Mucosa of descending colon (tissue), 3 donors: ENCODE data around the gene WDR83. TPM values are rescaled to one million over a fixed set of nuclear protein-coding genes. Genes with fewer than 3 reads are reported as not detected.
A peak's percentile ranks its signal among the peaks of the same experiment; 100 is the strongest.

ENCODE experiments used
- ATAC-seq: fragments of 200-7000 bp; cut with Tn5 transposase; one replicate; pipeline ENCODE4 v1.9.1; 2020; ENCODE audit warnings: mild to moderate bottlenecking, moderate library complexity
- DNase-seq, 3 donors: peaks; one replicate each; pipeline ENCODE4 v3.0.0-alpha.2; 2020
- H3K36me3 ChIP-seq: fragments of 200-600 bp; one replicate; pipeline ENCODE4 v1.8.0; 2021; ENCODE audit warnings: low read depth, mild to moderate bottlenecking
- H3K4me1 ChIP-seq: fragments of 200-600 bp; one replicate; pipeline ENCODE4 v1.8.0; 2021; ENCODE audit warnings: low read depth, mild to moderate bottlenecking
- H3K4me3 ChIP-seq: fragments of 200-600 bp; one replicate; pipeline ENCODE4 v1.8.0; 2021; ENCODE audit warnings: mild to moderate bottlenecking
- H3K9me3 ChIP-seq: fragments of 200-600 bp; one replicate; pipeline ENCODE4 v1.8.0; 2021; ENCODE audit warnings: mild to moderate bottlenecking
- CTCF ChIP-seq: fragments of 200-600 bp; IDR thresholded peaks from one replicate; pipeline ENCODE4 v1.8.0; 2022; ENCODE audit warnings: antibody characterized with exemption, mild to moderate bottlenecking
- intact Hi-C, 2 donors: fragments of 100-400 bp; cut with DNase I in 1 of 2; cut with micrococcal nuclease in 1 of 2; formaldehyde crosslinking; loops; one replicate each; pipeline versions ENCODE4 v1.11.0 to v1.11.1; 2022; cut with DNase I, micrococcal nuclease
- total RNA-seq, 3 donors: library from RNA; stranded (reverse); fragmentation: NEBNext Ultra II Directional in 2 of 3; extraction: Animal tissue kit (Norgen Biotek cat#: 25700) in 2 of 3; gene quantifications; one replicate each; pipeline versions ENCODE4 v1.2.1 to v1.2.4, GENCODE V29; 2021 to 2023
- donor health status: DM: no; HTN: no; CAD: no; lungs with moderate emphysema.
- donor health status: DM: no; HTN: no; CAD: no.
- donor health status: DM: no; HTN: yes; CAD: no.

The WDR83 gene
- total RNA-seq, 3 donors from 2014 or later: 6.4 to 13.4 (median 7.4) TPM

DNA sequence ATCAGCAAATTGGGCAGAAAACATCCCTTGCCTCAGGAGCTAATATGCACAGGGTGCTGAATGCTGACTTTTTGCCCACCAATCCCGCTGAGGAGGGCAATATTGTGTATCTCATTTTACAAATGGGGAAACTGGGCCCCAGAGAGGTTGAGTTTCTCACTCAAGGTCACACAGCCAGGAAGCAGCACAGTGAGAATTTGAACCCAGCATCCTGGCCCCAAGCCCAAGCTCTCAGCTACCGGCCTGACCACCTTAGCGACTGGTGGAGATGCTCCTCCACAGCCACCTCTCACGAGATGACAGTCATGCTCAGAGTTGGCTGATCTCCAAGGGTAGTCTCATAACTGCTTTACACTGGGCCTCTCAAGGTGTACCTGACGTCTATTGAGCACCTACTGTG is 26.4 kb downstream of the WDR83 start:
- no peak for TF ChIP-seq CTCF
- DNase-seq: no peak
- intact Hi-C loops: no loop called here

DNA sequence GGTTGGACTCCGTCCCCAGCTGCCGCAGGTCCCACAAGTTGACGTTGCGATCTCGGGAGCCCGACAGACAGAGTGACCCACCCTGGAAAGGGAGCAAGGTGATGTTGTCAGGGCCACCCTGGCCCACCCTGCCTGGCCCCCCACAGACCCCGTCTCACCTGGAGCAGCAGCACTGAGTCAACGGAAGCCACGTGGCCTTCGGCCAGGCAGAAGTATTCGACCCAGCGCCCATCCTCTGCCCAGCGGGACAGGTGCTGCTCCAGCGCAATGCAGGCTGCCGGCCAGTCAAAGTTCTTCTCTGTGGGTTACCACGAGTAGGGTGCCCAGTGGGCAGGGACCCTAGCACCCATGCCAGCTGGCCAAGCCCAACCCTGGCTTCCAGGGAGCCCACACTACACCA is 28.0 kb downstream of the WDR83 start:
- H3K4me3 ChIP-seq: no peak overlapping the region
- TF ChIP-seq CTCF: no peak
- no peak for DNase-seq

More for the DNA sequence above, 26.4 kb downstream of the WDR83 start:
- Histone ChIP-seq H3K4me1 (peaks cover 12% of the 10 kb centered on the region), H3K9me3 (no peaks in the 10 kb centered on the region), H3K4me3 (no peak overlapping the region), H3K36me3 (no peaks in the 10 kb centered on the region)
- ATAC-seq: no peak

GRCh38 chr19:12695096-12695495 is 28.5 kb downstream of the WDR83 start:
- peaks cover 12% of the 10 kb centered on the region for H3K4me1 ChIP-seq
- DNase-seq (no peak), ATAC-seq (no peak)
- H3K4me3 ChIP-seq: no peak overlapping the region
- H3K36me3 ChIP-seq: no peaks in the 10 kb centered on the region
- intact Hi-C loops: no loop called here
- no peaks in the 10 kb centered on the region for H3K9me3 ChIP-seq
- no peak for TF ChIP-seq CTCF

More for the DNA sequence above, 28.0 kb downstream of the WDR83 start:
- Histone ChIP-seq H3K36me3 (no peaks in the 10 kb centered on the region), H3K9me3 (no peaks in the 10 kb centered on the region), H3K4me1 (peaks cover 12% of the 10 kb centered on the region)
- intact Hi-C loops: no loop called here
- no peak for ATAC-seq

GRCh38 chr19:12695514-12695913 is 28.9 kb downstream of the WDR83 start:
- DNase-seq: no peak
- no peak for TF ChIP-seq CTCF
- ATAC-seq: no peak
- Histone ChIP-seq H3K4me1 (peaks cover 12% of the 10 kb centered on the region), H3K9me3 (no peaks in the 10 kb centered on the region), H3K4me3 (no peak overlapping the region), H3K36me3 (no peaks in the 10 kb centered on the region)
- intact Hi-C loops: no loop called here

DNA sequence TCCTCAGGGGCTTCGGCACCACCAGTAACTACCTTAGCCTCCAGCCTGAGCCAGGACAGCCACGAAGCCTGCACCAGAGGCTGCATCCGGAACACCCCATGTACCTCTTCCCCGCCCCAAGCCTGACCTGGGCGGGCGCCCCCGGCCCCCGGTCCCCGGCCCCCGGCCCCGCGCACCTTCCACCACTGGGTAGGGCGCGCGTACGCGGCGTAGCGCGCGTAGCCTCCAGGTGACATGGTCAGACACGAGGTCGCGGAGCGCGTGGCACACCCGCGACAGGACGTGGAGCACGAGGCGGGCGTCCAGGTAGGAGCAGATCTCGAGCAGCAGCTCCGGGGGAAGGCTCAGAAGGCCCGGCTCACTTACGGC is 29.4 kb downstream of the WDR83 start:
- intact Hi-C loops: no loop called here
- Histone ChIP-seq H3K9me3 (no peaks in the 10 kb centered on the region), H3K4me1 (peaks cover 12% of the 10 kb centered on the region), H3K36me3 (no peaks in the 10 kb centered on the region), H3K4me3 (peak overlapping the region; percentile 65)
- DNase-seq (no peak), ATAC-seq (peak; percentile 49)
- TF ChIP-seq CTCF: no peak
